ENCODE measurements around the gene RREB1. TPM values are rescaled to one million over a fixed set of nuclear protein-coding genes. Genes with fewer than 3 reads are reported as not detected.
A peak's percentile ranks its signal among the peaks of the same experiment; 100 is the strongest.

RREB1 gene
- total RNA-seq, 1 donor = 52.2 TPM

DNA sequence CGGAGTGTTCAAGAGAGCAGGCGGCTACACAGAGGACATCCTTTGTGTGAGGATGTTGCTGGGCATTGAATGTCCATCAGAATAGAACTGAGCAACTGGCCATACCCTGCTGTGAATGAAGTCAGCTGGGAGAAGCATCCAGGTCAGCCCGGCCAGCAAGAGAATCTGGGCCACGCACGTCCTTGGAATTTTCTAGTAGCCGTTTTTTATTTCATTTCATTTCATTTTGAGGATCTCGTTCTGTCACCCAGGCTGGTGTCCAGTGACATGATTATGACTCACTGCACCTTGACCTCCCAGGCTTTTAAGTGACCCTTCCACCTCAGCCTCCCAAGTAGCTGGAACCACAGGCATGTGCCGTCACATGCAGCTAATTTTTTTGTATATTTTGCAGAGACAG, 107.4 kb downstream of the RREB1 start:
- DNase-seq (ENCODE audit: low read depth in 2 of 3, low spot score in 2 of 3) = no peak

DNA sequence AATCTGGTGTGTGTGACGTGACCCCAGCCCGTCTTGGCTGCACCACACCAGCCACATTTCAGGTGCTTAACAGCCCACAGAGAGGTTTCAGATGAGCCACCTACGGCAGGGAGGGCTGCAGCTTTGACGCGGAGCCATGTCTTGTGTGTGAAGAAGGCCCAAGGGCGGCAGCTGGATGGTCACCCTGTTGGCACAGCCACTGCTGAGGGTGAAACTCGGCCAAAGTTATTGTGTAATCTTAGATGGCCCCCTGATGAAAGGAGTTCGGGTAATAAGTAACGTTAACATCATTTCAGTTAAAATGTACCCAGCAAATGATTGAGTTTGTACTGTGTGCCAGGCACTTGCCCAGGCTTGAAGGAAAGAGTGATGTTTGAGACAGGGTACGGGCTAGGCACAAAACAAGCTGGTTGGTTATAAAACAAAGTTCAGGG, 108.1 kb downstream of the RREB1 start:
- DNase-seq (ENCODE audit: low read depth in 2 of 3, low spot score in 2 of 3) = no peak

DNA sequence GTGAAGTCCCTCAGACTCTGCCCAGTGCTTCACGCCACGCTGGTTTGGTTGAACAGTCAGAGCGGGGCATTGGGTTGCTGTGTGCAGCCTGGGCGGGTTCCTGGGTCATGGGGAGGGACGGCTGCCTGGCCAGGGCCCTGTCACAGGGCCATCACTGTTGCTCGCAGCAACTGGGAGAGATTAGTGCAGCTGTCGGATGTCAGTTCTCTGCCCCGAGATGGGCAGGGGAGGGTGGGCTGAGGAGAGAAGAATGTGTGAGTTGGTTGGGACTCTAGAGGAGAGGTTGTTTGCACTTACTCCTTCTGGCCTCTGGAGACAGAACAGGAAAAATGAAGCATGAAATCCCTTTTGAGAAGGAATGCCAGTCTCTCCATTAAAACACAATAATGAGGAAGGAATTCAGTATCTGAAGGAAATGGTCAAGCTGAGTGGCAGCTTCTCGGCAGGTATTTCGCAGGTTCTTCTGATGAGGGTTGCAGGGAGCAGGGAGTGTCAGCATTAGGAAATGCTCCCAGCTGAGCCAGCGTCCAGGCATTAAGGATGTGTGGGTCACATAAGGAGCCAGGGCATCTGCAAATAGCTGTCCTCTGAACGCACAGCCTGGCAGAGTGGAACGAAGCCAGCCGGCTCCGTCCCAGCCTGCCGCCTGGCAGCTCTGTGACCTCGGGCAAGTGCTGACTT, 109.3 kb downstream of the RREB1 start:
- DNase-seq (ENCODE audit: low read depth in 2 of 3, low spot score in 2 of 3) = no peak

DNA sequence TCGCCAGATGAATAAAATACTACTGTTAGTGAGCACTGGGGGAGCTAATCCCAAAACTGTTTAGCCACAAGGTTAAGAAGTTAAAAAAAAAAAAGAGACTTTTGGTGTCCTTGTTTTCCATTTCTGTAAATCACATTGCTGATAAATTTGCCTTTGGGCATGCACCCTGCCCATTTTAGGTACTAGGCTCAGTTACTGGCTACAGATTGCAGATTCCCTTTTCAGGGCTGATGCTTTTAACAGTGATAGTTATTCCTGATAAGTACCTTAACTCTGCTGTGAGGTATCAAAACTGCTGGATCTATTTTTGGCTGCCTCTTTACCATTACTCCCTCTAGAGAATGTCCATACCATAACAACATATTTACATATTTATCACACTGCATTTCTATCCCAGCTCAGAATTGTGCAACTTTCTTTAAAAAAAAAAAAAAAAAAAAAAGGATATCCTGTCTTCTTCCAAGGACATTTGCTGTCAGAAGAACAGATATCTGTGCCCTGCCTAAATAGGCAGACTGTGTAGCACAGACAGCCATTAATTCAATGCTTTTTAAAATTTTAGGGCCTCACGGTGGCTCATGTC, 110.7 kb downstream of the RREB1 start:
- DNase-seq (ENCODE audit: low read depth in 2 of 3, low spot score in 2 of 3) = no peak

DNA sequence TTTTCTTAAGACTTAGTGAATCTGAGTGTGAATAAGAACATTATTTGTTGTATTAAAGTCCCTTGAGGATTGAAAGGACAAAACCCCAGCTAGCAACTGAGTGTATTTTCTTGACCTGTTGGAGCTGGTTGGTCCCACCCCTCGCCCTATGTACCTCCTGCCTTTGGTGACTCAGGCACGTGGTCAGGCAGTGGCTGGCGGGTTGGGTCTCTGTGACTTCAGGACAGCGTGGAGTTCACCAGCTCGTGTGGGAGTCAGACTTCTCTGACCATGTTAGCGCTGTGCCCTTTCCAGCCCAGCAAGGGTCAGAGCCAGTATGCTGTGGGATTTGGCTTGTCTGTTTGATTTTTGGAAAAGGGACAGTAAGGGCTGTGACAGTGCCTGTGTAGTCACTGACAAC, 111.5 kb downstream of the RREB1 start:
- no peak for DNase-seq (ENCODE audit: low read depth in 2 of 3, low spot score in 2 of 3)

DNA sequence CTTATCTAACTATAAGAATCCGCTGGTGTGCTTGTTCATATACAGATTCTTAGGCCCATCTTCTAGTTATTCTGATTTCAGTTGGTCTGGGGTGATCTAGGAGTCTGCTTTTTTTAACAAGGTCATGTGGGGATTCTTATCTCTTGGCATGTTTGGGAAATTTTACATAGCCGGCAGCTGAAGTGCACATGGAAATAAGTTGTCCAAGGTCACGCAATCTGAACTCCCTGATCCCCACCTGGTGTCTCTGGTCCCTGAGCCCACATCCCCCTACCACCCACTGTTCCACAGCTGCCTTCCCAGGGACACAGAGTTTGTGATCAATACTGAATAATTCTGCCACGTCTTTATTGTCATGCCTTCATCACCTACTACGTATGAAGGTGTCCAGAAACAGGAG, 114.4 kb downstream of the RREB1 start:
- no peak for DNase-seq (ENCODE audit: low read depth in 2 of 3, low spot score in 2 of 3)

DNA sequence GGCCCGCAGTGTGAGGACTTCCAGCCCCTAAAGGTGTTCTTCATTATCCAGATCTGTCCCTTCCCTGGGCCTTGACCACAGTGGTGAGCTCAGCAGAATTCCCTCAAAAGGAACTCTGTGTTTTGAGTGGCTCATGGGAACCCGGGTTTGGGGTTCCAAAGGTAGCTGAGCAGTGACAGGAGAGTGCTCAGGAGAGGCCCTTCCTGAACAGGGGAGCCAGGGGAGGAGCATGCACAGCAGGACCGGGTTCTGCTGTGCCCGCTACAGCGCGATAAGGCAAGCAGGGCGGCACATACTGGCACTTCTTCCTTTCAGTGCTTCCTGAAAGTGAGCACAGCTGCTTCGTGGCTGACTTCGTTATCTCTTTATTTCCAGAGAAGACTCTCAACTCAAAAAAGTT, 117.0 kb downstream of the RREB1 start:
- DNase-seq (ENCODE audit: low read depth in 2 of 3, low spot score in 2 of 3) = peak in 2 of 3 donors; percentile 67 to 75

DNA sequence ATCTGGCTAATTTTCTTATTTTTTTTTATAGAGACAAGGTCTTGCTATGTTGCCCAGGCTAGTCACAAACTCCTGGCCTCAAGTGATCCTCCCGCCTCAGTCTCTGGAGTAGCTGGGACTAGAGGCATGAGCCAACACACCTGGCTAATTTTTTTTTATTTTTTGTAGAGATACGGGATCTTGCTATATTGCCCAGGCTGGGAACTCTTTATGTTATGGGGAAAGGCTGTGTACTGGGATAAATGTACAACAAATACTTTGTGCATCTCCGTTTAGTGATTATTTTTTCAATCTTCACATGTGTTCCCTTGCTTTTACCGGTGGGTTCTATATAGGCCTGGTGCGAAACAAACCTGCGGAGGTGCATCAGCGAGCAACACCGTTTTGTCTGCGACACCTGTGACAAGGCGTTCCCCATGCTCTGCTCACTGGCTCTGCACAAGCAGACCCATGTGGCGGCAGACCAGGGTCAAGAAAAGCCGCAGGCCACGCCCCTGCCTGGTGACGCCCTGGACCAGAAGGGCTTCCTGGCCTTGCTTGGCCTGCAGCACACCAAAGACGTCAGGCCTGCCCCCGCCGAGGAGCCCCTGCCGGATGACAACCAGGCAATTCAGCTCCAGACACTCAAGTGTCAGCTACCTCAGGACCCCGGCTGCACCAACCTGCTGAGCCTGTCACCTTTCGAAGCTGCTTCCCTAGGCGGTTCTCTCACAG, 121.1 kb downstream of the RREB1 start:
- DNase-seq (ENCODE audit: low read depth in 2 of 3, low spot score in 2 of 3) = no peak

DNA sequence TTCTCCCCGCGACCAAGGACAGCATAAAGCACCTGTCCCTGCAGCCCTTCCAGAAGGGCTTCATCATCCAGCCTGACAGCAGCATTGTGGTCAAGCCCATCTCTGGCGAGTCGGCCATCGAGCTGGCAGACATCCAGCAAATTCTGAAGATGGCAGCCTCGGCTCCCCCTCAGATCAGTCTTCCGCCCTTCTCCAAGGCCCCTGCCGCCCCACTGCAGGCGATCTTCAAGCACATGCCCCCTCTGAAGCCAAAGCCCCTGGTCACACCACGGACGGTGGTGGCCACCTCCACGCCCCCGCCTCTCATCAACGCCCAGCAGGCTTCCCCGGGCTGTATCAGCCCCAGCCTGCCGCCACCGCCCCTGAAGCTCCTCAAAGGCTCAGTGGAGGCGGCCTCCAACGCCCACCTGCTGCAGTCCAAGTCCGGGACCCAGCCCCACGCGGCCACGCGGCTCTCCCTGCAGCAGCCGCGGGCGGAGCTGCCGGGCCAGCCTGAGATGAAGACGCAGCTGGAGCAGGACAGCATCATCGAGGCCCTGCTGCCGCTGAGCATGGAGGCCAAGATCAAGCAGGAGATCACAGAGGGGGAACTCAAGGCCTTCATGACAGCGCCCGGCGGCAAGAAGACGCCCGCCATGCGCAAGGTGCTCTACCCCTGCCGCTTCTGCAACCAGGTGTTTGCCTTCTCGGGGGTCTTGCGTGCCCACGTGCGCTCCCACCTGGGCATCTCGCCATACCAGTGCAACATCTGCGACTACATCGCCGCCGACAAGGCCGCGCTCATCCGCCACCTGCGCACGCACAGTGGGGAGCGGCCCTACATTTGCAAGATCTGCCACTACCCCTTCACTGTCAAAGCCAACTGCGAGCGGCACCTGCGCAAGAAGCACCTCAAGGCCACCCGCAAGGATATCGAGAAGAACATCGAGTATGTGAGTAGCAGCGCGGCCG, 121.9 kb downstream of the RREB1 start:
- DNase-seq (ENCODE audit: low read depth in 2 of 3, low spot score in 2 of 3) = no peak

DNA sequence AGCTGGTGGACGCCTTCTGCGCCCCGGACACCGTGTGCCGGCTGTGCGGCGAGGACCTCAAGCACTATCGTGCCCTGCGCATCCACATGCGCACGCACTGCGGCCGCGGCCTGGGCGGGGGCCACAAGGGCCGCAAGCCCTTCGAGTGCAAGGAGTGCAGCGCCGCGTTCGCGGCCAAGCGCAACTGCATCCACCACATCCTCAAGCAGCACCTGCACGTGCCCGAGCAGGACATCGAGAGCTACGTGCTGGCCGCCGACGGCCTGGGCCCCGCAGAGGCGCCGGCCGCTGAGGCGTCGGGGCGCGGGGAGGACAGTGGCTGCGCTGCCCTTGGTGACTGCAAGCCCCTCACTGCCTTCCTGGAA, 122.5 kb downstream of the RREB1 start:
- DNase-seq (ENCODE audit: low read depth in 2 of 3, low spot score in 2 of 3) = no peak

DNA sequence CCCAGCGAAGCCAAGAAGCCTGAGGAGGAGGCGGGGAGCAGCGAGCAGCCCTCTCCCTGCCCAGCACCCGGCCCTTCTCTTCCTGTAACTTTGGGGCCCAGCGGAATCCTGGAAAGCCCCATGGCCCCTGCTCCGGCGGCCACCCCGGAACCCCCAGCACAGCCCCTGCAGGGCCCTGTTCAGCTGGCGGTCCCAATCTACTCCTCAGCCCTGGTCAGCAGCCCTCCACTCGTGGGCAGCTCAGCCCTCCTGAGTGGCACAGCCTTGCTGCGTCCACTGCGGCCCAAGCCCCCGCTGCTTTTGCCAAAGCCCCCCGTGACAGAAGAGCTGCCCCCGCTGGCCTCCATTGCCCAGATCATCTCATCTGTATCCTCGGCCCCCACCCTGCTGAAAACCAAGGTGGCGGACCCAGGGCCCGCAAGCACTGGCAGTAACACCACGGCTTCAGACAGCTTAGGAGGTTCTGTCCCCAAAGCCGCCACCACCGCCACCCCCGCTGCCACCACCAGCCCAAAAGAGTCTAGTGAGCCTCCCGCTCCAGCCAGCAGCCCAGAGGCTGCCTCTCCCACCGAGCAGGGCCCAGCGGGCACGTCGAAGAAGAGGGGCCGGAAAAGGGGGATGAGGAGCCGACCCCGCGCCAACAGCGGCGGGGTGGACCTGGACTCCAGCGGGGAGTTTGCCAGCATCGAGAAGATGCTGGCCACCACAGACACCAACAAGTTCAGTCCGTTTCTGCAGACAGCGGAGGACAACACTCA, 123.4 kb downstream of the RREB1 start:
- no peak for DNase-seq (ENCODE audit: low read depth in 2 of 3, low spot score in 2 of 3)

DNA sequence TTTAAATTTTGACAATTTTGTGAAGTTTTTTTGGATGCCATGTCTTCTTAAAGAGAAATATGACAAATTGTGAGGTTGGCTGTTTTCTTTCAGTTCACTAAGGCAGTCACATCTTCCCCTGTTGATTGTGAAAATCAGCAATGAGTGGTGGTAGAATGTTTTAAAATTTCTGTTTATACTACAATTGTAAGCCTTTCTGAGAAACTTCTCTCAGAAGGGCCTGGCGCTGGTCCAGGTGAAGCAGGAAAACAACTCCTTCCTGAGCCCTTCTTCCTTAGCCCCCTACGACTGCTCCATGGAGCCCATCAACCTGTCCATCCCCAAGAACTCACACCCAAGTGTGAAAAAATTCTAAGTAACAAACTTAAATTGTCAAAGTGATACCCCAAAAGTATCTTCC, 124.6 kb downstream of the RREB1 start:
- no peak for DNase-seq (ENCODE audit: low read depth in 2 of 3, low spot score in 2 of 3)

DNA sequence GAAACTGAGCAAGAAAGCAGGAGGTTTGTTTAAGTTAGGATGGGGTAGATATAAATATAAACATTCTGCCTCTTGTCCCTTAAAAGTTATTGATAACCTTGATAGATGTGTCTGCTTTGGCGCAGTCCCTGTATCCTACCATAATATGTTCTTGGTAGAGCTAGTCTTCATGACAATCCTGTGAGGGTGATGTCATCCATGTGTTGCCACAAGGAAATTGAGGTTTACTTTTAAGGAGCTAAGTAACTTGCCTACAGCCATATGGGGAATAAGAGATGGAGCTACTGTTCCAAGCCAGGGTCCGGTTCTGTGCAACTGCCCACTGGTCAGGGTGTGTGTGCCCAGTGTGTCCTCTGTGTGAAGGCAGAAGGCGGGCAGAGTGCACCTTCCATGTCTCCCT, 126.8 kb downstream of the RREB1 start:
- DNase-seq (ENCODE audit: low read depth in 2 of 3, low spot score in 2 of 3) = no peak

DNA sequence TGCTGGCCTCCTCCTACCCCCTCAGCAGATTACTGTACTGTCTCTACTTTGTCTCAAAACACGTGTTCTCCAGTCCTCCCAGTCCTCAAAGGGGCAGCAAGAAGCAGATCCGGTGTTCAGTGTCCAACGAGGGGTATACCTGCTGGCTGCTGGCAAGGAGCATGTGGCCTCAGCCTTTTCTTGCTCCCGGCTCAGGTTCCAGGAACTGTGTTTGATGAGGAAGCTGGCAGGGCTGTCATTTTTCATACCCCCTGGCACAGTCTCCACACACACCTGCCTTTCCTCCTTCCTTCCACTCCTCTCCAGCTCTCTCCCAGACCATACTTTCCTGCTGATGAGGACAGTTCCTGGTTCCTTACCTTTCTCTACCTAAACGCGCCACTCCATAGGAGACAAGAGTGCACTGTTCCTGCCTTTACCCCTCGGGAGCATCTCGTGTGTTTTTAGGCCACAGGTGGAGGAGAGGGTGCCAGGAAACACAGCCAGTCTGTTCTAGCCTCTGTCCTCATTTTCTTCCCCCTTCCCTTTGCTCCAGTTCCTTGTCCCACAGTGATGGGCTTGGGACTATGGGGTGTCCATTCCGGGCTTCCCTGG, 128.0 kb downstream of the RREB1 start:
- DNase-seq (ENCODE audit: low read depth in 2 of 3, low spot score in 2 of 3) = no peak

DNA sequence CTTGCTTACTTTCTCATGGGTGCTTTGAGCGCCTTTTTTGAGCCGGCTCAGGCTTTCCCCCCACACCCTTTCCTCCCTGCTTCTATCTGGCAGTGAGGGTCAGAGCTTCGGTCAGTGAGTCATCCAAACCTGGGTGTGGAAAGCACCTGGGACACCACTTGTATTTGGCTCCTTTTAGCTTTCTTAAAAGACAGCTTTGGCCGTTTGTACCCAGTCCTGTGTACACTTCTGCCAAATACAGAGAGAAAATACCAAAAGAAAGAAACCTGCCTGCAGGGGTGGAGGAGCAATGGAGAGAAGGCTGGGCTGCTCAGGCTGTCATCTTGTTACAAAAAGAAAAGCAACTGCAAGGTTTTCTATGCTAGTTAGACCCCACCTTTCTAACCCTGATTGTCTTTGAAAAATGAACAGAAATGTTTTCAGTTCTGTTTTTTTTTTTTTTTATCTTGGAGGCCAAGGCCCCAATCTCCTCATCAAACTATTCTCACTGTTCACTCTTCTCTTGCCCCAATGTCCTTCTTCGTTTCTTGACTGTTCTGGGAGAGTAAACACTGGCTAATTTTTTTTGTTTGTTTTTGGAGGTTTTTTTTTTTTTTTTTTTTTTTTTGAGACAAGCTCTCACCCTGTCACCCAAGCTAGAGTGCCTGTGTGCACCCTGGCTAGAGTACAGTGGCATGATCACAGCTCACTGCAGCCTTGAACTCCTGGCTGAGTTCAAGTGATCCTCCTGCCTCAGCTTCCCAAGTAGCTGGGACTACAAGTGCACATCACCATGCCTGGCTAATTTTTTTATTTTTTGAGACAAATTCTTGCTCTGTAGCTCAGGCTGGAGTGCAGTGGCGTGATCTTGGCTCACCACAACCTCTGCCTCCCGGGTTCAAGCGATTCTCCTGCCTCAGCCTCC, 128.8 kb downstream of the RREB1 start:
- DNase-seq (ENCODE audit: low read depth in 2 of 3, low spot score in 2 of 3) = no peak

DNA sequence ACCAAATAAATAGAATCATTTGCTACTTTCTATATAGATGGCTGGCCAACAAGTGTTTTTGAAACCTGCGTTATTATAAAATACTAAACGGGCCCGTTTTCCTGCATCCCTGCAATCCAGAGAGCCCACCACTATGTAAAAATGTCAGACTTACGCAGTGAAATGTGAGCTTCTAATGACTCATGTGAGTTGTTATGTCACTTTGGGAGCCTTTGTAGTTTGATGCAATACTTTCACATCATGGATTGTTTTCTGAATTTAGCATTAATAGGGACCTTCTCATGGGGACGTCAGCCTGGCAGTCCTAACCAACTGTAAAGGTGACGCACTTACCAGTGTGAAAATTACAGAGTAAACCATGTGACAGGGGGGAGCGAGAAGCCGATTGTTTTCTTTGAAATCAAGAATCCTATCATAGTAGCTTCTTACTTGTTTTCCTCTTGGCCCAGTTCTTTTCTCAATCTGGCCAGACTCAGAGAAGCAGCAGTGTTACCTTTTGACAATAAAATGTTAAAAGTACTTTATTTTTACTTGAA, 130.0 kb downstream of the RREB1 start:
- DNase-seq (ENCODE audit: low read depth in 2 of 3, low spot score in 2 of 3) = no peak

DNA sequence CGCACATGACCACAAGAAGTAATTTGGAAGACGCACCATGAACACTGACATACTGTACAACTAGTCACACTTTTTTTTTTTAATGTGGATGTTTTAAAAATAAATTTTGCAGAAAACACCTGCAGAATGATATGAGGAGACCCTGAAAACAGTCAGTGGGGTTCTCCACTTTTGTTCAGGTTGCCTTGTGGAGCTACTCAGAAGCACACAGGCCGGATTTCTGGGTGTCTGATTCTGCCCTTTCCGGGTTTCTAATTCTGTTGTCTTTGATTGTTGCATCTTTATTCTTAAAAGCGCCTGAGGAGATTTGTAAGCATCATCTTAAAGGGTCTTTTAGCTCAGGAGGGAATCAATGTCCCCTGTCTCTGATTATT, 130.8 kb downstream of the RREB1 start:
- DNase-seq (ENCODE audit: low read depth in 2 of 3, low spot score in 2 of 3) = no peak

DNA sequence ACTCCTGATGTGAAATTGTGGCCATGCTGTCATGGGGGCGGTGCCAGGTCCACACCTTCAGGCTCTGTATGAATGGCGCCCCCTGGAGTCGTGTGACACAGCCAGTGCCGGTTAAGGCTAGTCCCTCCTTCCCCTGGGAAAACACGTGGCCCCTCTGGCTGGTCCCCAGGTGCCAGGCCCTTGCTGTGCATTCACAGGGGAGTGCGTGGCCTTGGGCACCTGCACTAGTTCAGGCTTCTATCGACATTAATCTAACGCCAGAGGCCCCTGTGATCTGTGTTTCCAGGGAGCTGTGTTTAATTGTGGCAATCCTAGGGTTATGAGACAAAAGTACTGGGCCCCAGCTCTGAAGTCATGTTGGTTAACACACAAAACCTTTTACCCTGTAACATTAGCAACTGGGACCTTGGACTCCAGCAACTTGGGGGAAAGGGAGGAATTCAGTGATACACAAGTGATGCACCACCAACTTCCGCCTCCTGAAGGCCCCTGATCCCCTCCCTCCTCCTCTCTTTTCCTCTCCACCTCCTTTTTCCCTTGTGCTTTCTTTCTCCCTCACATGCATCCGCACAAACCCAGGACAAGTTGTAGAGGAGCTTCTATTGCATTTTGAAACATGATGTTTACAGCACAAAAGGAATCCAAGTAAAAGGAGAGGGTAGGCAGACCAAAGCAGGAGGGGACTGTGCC, 131.3 kb downstream of the RREB1 start:
- DNase-seq (ENCODE audit: low read depth in 2 of 3, low spot score in 2 of 3) = peak; percentile 33 to 87 (median 79)

Measured in hematopoietic multipotent progenitor cell (in vitro differentiated cells).